CD1c-positive myeloid dendritic cell (primary cell): ENCODE data around the gene SIK3.

Source experiments
- DNase-seq: peaks from one replicate; pipeline ENCODE4 v3.0.0-alpha.2; 2016; ENCODE audit errors: extremely low spot score

Gene SIK3

GRCh38 chr11:116970485-116971292 is 127.5 kb downstream of the SIK3 start:
- no peak for DNase-seq

GRCh38 chr11:116969694-116970093 is 128.5 kb downstream of the SIK3 start:
- no peak for DNase-seq

- no peak for DNase-seq
These were observed 134.0 kb downstream of the SIK3 start for GRCh38 chr11:116964269-116964668.

- no peak for DNase-seq
These were observed 134.4 kb downstream of the SIK3 start for GRCh38 chr11:116963813-116964212.

GRCh38 chr11:116962108-116962507 is 136.1 kb downstream of the SIK3 start:
- no peak for DNase-seq

- DNase-seq: no peak
These were observed 137.3 kb downstream of the SIK3 start for GRCh38 chr11:116960930-116961329.

- no peak for DNase-seq
These were observed 140.0 kb downstream of the SIK3 start for GRCh38 chr11:116958246-116958645.

- no peak for DNase-seq
These were observed 142.3 kb downstream of the SIK3 start for GRCh38 chr11:116955949-116956348.

GRCh38 chr11:116955548-116955947 is 142.7 kb downstream of the SIK3 start:
- DNase-seq: no peak

- DNase-seq: no peak
These were observed 144.5 kb downstream of the SIK3 start for GRCh38 chr11:116953530-116954285.

GRCh38 chr11:116951762-116952161 is 146.5 kb downstream of the SIK3 start:
- DNase-seq: no peak

GRCh38 chr11:116950210-116950609 is 148.0 kb downstream of the SIK3 start:
- no peak for DNase-seq

- peak; percentile 44 for DNase-seq
These were observed 149.8 kb downstream of the SIK3 start for GRCh38 chr11:116948391-116948790.

- DNase-seq: no peak
These were observed 151.8 kb downstream of the SIK3 start for GRCh38 chr11:116946414-116946813.

GRCh38 chr11:116939499-116939898 is 158.7 kb downstream of the SIK3 start:
- peak; percentile 45 for DNase-seq

GRCh38 chr11:116938471-116939070 is 159.7 kb downstream of the SIK3 start:
- DNase-seq: peak; percentile 57

GRCh38 chr11:116936754-116937446 is 161.3 kb downstream of the SIK3 start:
- no peak for DNase-seq

- DNase-seq: no peak
These were observed 162.7 kb downstream of the SIK3 start for GRCh38 chr11:116935514-116935913.

GRCh38 chr11:116935089-116935488 is 163.1 kb downstream of the SIK3 start:
- DNase-seq: no peak

GRCh38 chr11:116933961-116934360 is 164.3 kb downstream of the SIK3 start:
- DNase-seq: no peak

- no peak for DNase-seq
These were observed 166.0 kb downstream of the SIK3 start for GRCh38 chr11:116932181-116932580.
